Ascending aorta (tissue), 2 donors: Measurements from ENCODE around the gene ZNF280B. TPM values are rescaled to one million over a fixed set of nuclear protein-coding genes. Genes with fewer than 3 reads are reported as not detected.

Experiments
- DNase-seq, 2 donors: peaks; one replicate each; pipeline ENCODE4 v3.0.0-alpha.2; 2019; ENCODE audit warnings: low spot score in 2 of 2
- H3K27ac ChIP-seq, 2 donors: fragments of 200-600 bp; sonication (generic); one replicate each; pipeline ENCODE4 v1.5.1; 2016 to 2017; ENCODE audit warnings: mild to moderate bottlenecking in 1 of 2
- H3K27me3 ChIP-seq: fragments of 200-600 bp; sonication (generic); one replicate; pipeline ENCODE4 v1.5.1; 2017
- H3K36me3 ChIP-seq, 2 donors: fragments of 200-600 bp; sonication (generic); one replicate each; pipeline ENCODE4 v1.5.1; 2016
- H3K4me1 ChIP-seq, 2 donors: fragments of 200-600 bp; sonication (generic); one replicate each; pipeline ENCODE4 v1.5.1; 2016 to 2017; ENCODE audit warnings: mild to moderate bottlenecking in 1 of 2
- H3K4me3 ChIP-seq, 2 donors: fragments of 200-600 bp; sonication (generic); one replicate each; pipeline ENCODE4 v1.5.1; 2016 to 2017; ENCODE audit warnings: mild to moderate bottlenecking in 1 of 2
- H3K9me3 ChIP-seq, 2 donors: fragments of 200-600 bp; sonication (generic); one replicate each; pipeline ENCODE4 v1.5.1; 2016
- intact Hi-C: fragments of 100-400 bp; cut with DNase I; formaldehyde crosslinking; loops from one replicate; pipeline ENCODE4 v1.15.1; 2023
- total RNA-seq: library from RNA; depleted of rRNA; stranded (reverse); fragments of >200 nt; gene quantifications from one replicate; pipeline ENCODE4 v1.1.0, GENCODE V29; 2016
- TF ChIP-seq, protein P1 (sequence below), 3 experiments: fragments of 200-600 bp in 2 of 3; fragments of 450-650 bp in 1 of 3; sonication (generic) in 2 of 3; IDR thresholded peaks; one replicate each; pipeline ENCODE4 v1.5.1; 2016 to 2019; ENCODE audit warnings: antibody characterized with exemption in 3 of 3, mild to moderate bottlenecking in 1 of 3, moderate library complexity in 1 of 3

Gene ZNF280B
- total RNA-seq, 1 donor from 2014 or later: not detected

DNA sequence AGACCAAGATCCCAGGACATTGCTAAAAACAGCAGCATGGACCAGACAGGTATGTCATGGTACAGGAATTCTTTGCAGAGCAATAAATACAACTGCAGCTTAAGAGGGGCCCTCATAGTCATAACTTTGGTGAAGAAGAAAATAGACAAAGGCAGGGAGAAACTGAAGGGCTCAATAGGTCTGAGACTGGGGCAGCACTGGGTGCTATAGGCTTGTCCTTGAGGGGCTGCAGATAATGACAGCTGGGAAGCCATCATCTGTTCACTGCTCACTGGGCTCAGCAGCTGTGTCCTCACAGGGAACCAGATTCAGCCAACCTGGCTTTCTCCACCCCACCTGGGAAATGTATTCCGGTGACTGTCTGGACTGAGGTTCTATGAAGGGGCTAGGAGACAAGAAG is 68.4 kb downstream of the ZNF280B start:
- no peak overlapping the region for H3K27ac ChIP-seq
- intact Hi-C loops: no loop called here
- H3K9me3 ChIP-seq: no peaks in the 10 kb centered on the region
- no peak overlapping the region for H3K4me3 ChIP-seq
- H3K36me3 ChIP-seq: no peaks in the 10 kb centered on the region
- TF ChIP-seq, protein P1, sequence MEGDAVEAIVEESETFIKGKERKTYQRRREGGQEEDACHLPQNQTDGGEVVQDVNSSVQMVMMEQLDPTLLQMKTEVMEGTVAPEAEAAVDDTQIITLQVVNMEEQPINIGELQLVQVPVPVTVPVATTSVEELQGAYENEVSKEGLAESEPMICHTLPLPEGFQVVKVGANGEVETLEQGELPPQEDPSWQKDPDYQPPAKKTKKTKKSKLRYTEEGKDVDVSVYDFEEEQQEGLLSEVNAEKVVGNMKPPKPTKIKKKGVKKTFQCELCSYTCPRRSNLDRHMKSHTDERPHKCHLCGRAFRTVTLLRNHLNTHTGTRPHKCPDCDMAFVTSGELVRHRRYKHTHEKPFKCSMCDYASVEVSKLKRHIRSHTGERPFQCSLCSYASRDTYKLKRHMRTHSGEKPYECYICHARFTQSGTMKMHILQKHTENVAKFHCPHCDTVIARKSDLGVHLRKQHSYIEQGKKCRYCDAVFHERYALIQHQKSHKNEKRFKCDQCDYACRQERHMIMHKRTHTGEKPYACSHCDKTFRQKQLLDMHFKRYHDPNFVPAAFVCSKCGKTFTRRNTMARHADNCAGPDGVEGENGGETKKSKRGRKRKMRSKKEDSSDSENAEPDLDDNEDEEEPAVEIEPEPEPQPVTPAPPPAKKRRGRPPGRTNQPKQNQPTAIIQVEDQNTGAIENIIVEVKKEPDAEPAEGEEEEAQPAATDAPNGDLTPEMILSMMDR (IDR thresholded peaks at IDR 0.05): no peak
- no peaks in the 10 kb centered on the region for H3K4me1 ChIP-seq
- H3K27me3 ChIP-seq: no peaks in the 10 kb centered on the region
- DNase-seq: no peak

Other genes with a start within 250 kb of the ZNF280B start
- gene ZNF280A, start 11.5 kb upstream of the ZNF280B start, total RNA-seq: not detected
- gene PRAME, start 50.5 kb upstream of the ZNF280B start, total RNA-seq: not detected
- gene GGTLC2, start 135.9 kb upstream of the ZNF280B start, total RNA-seq: not detected